Chondrocyte (in vitro differentiated cells): ENCODE measurements around the gene ARFIP1. TPM values are rescaled to one million over a fixed set of nuclear protein-coding genes. Genes with fewer than 3 reads are reported as not detected.
"Not testable (repeated sequence)": the region's sequence is repeated elsewhere in the genome, so short reads cannot be mapped to it uniquely, and the experiment has no call there.

Source experiments
- DNase-seq: peaks from one replicate; pipeline ENCODE4 v3.0.0; 2021; ENCODE audit warnings: mixed read lengths, low spot score
- H3K27ac Mint-ChIP-seq: one replicate; pipeline ENCODE4 v1.8.0; 2021; ENCODE audit warnings: mild to moderate bottlenecking, moderate library complexity, mixed read lengths; ENCODE audit not compliant: unreplicated experiment
- H3K27me3 Mint-ChIP-seq: 2 replicates; pipeline ENCODE4 v1.8.0; 2021; ENCODE audit warnings: low read depth, mixed read lengths
- H3K36me3 Mint-ChIP-seq: 2 replicates; pipeline ENCODE4 v1.8.0; 2021; ENCODE audit warnings: low read depth, mixed read lengths
- H3K4me1 Mint-ChIP-seq: 2 replicates; pipeline ENCODE4 v1.8.0; 2021; ENCODE audit warnings: low read depth, mild to moderate bottlenecking, mixed read lengths
- H3K4me3 Mint-ChIP-seq: one replicate; pipeline ENCODE4 v1.8.0; 2021; ENCODE audit warnings: mild to moderate bottlenecking, moderate library complexity, mixed read lengths; ENCODE audit not compliant: unreplicated experiment
- H3K9me3 Mint-ChIP-seq: 2 replicates; pipeline ENCODE4 v1.8.0; 2021; ENCODE audit warnings: low read depth, mixed read lengths
- total RNA-seq: library from RNA; stranded (reverse); gene quantifications from 3 replicates; pipeline ENCODE4 v1.2.1, GENCODE V29; 2021
- TF ChIP-seq, protein P1 (sequence below): fragments of 200-600 bp; sonication (generic); IDR thresholded peaks from 2 replicates; pipeline ENCODE4 v1.5.0; 2021; ENCODE audit warnings: antibody characterized with exemption, mild to moderate bottlenecking, moderate library complexity

Gene ARFIP1
- total RNA-seq, 1 donor from 2014 or later = 25.9 TPM

DNA sequence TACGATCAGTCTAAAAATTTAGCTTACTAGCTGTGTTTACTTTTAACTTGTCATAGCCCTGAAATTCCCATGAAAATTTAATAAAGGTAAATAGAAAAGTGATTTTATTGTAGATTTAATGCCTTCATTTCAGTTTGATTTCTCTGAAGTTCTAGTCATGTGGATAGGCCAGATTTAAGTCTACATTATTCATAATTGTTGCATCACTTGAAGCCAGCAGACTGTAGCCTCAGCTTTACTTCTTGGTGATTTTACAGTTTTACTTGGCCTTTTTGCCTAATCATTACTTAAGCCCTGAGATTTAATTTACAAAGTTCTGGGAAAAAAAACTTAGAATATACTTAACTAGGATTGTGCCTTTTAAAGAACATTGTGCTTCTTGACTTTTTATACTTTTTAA, 82.9 kb downstream of the ARFIP1 start:
- peaks cover 30% of the 10 kb centered on the region for H3K4me1 Mint-ChIP-seq
- peaks cover 2% of the 10 kb centered on the region for H3K36me3 Mint-ChIP-seq
- H3K4me3 Mint-ChIP-seq = no peak overlapping the region
- no peaks in the 10 kb centered on the region for H3K9me3 Mint-ChIP-seq
- TF ChIP-seq, protein P1, sequence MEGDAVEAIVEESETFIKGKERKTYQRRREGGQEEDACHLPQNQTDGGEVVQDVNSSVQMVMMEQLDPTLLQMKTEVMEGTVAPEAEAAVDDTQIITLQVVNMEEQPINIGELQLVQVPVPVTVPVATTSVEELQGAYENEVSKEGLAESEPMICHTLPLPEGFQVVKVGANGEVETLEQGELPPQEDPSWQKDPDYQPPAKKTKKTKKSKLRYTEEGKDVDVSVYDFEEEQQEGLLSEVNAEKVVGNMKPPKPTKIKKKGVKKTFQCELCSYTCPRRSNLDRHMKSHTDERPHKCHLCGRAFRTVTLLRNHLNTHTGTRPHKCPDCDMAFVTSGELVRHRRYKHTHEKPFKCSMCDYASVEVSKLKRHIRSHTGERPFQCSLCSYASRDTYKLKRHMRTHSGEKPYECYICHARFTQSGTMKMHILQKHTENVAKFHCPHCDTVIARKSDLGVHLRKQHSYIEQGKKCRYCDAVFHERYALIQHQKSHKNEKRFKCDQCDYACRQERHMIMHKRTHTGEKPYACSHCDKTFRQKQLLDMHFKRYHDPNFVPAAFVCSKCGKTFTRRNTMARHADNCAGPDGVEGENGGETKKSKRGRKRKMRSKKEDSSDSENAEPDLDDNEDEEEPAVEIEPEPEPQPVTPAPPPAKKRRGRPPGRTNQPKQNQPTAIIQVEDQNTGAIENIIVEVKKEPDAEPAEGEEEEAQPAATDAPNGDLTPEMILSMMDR = no peak
- H3K27ac Mint-ChIP-seq = no peak overlapping the region
- no peaks in the 10 kb centered on the region for H3K27me3 Mint-ChIP-seq
- DNase-seq = no peak

DNA sequence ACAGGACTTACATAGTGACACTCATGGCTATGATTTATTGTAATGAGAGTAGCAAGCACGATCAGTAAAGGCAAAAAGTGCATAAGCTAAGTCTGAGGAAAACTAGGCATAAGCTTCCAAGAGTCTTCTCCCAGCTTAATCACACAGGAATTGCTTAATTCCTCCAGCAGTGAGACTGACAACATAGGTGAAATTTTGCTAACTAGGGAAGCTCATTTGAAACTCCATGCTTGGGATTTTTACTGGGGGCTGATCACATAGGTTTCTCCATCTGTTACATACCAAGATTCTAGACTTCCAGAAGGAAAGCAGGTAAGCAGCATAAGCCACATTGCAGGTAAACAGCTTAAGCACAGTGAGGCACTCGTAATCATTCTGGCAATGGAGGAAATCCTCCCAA, 84.6 kb downstream of the ARFIP1 start:
- TF ChIP-seq, protein P1 = no peak
- DNase-seq = no peak
- peaks cover 23% of the 10 kb centered on the region for H3K4me1 Mint-ChIP-seq
- no peak overlapping the region for H3K4me3 Mint-ChIP-seq
- peaks cover 2% of the 10 kb centered on the region for H3K36me3 Mint-ChIP-seq
- no peaks in the 10 kb centered on the region for H3K27me3 Mint-ChIP-seq
- H3K27ac Mint-ChIP-seq = no peak overlapping the region
- no peaks in the 10 kb centered on the region for H3K9me3 Mint-ChIP-seq

DNA sequence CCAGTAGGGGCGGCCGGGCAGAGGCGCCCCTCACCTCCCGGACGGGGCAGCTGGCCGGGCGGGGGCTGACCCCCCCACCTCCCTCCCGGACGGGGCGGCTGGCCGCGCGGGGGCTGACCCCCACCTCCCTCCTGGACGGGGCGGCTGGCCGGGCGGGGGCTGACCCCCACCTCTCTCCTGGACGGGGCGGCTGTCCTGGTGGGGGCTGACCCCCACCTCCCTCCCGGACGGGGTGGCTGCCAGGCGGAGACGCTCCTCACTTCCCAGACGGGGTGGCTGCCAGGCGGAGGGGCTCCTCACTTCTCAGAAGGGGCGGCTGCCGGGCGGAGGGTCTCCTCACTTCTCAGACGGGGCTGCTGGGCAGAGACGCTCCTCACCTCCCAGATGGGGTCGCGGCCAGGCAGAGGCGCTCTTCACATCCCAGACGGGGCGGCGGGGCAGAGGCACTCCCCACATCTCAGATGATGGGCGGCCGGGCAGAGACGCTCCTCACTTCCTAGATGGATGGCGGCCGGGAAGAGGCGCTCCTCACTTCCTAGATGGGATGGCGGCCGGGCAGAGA, 86.8 kb downstream of the ARFIP1 start:
- H3K4me1 Mint-ChIP-seq, H3K36me3 Mint-ChIP-seq, H3K27me3 Mint-ChIP-seq, H3K27ac Mint-ChIP-seq, H3K9me3 Mint-ChIP-seq, H3K4me3 Mint-ChIP-seq, DNase-seq: not testable (repeated sequence)

DNA sequence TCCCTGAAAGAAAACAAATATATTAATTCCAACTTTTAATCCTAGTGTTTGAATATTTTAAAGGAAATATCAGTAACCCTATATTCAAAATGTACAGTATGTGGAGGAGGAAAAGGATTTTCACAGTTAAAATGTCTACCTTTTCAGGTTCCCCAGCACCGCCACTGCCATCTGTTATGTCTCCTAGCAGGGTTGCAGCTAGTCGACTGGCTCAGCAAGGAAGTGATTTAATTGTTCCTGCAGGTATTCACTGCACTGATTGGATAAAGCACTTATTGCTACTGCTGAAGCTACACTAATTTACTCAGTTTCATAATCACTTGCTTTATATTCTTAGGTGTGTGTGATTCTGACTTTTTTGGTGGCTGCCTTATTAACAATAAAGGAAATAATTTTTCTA, 90.9 kb downstream of the ARFIP1 start:
- Mint-ChIP-seq H3K4me3 (no peak overlapping the region), H3K36me3 (peaks cover 7% of the 10 kb centered on the region), H3K27ac (no peak overlapping the region), H3K9me3 (no peaks in the 10 kb centered on the region), H3K4me1 (peaks cover 3% of the 10 kb centered on the region), H3K27me3 (no peaks in the 10 kb centered on the region)
- TF ChIP-seq, protein P1 = no peak
- no peak for DNase-seq

DNA sequence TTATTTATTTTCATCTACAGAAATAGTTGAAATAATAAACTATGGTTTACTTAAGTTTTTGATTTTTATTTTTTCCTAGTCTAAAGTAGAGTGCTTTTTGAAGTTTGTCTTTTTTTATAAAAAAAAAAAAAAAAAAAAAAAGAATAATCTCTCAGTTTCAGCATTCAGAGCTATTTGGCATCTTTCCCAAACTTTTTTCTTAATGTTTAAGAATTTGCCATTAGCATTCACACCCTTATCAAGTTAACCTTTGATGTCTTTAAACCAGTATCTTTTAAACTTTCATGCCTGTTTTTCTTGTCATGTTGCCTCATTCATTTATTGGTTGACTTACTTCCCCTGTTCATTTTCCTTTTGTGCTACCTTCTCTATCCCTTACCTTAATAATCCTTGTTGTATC, 95.5 kb downstream of the ARFIP1 start:
- Mint-ChIP-seq H3K4me3 (no peak overlapping the region), H3K9me3 (peaks cover 2% of the 10 kb centered on the region), H3K36me3 (peaks cover 15% of the 10 kb centered on the region), H3K27me3 (no peaks in the 10 kb centered on the region), H3K4me1 (peaks cover 3% of the 10 kb centered on the region), H3K27ac (no peak overlapping the region)
- TF ChIP-seq, protein P1 = no peak
- no peak for DNase-seq

DNA sequence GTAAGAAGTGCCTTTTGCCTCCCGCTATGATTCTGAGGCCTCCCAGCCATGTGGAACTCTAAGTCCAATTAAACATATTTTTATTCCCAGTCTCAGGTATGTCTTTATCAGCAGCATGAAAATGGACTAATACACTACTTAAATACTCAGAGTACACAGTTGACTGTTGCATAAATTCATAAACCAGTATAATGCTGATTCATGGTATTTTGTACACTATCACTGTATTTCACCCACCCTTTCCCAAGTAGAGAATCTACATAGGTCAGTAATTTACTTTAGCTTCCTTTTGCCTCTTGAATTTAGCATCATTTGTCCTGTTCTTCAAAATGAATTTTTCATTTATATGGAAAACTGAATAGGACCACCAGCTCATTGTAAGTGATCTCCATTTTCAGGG, 98.1 kb downstream of the ARFIP1 start:
- peaks cover 3% of the 10 kb centered on the region for H3K4me1 Mint-ChIP-seq
- TF ChIP-seq, protein P1 = no peak
- peaks cover 2% of the 10 kb centered on the region for H3K9me3 Mint-ChIP-seq
- H3K4me3 Mint-ChIP-seq = no peak overlapping the region
- H3K27me3 Mint-ChIP-seq = no peaks in the 10 kb centered on the region
- no peak for DNase-seq
- peaks cover 16% of the 10 kb centered on the region for H3K36me3 Mint-ChIP-seq
- no peak overlapping the region for H3K27ac Mint-ChIP-seq
